Kidney epithelial cell (primary cell): ENCODE data around the gene ZBTB7B. TPM values are rescaled to one million over a fixed set of nuclear protein-coding genes. Genes with fewer than 3 reads are reported as not detected.
A peak's percentile ranks its signal among the peaks of the same experiment; 100 is the strongest.

ENCODE experiments used
- DNase-seq: peaks from one replicate; pipeline ENCODE4 v3.0.0-alpha.2; 2010; ENCODE audit warnings: low read depth
- H3K27me3 ChIP-seq: 2 replicates; pipeline ENCODE4 v1.6.0; 2011; ENCODE audit warnings: low read length; ENCODE audit not compliant: control insufficient read depth, insufficient read depth
- H3K36me3 ChIP-seq: 2 replicates; pipeline ENCODE4 v1.5.1; 2011; ENCODE audit warnings: low read length; ENCODE audit not compliant: control insufficient read depth, insufficient read depth
- H3K4me3 ChIP-seq: 2 replicates; pipeline ENCODE4 v1.5.1; 2011; ENCODE audit warnings: low read depth, mild to moderate bottlenecking, control low read depth, low read length
- CTCF ChIP-seq: IDR thresholded peaks from 2 replicates; pipeline ENCODE4 v1.5.1; 2011; ENCODE audit warnings: mild to moderate bottlenecking, moderate library complexity, low read length, control low read depth, inconsistent platforms; ENCODE audit not compliant: insufficient read depth, poor library complexity, severe bottlenecking
- total RNA-seq: library from RNA; depleted of rRNA; stranded (reverse); fragments of >200 nt; gene quantifications from 2 replicates; pipeline ENCODE4 v1.2.3, GENCODE V29; 2015

The ZBTB7B gene
- total RNA-seq, 1 donor from 2014 or later, result 28.0 TPM

- DNase-seq, result no peak
- Histone ChIP-seq H3K4me3 (peak overlapping the region; percentile 94), H3K36me3 (no peaks in the 10 kb centered on the region), H3K27me3 (no peaks in the 10 kb centered on the region)
- no peak for TF ChIP-seq CTCF
These were observed 694 bp downstream of the ZBTB7B start for GRCh38 chr1:155003227-155003765.

GRCh38 chr1:155003766-155004351 is 1.3 kb downstream of the ZBTB7B start:
- no peaks in the 10 kb centered on the region for H3K27me3 ChIP-seq
- no peak for TF ChIP-seq CTCF
- H3K36me3 ChIP-seq, result no peaks in the 10 kb centered on the region
- H3K4me3 ChIP-seq, result peak overlapping the region; percentile 94
- DNase-seq, result no peak

- peak overlapping the region; percentile 94 for H3K4me3 ChIP-seq
- DNase-seq, result no peak
- H3K36me3 ChIP-seq, result no peaks in the 10 kb centered on the region
- TF ChIP-seq CTCF, result no peak
- H3K27me3 ChIP-seq, result no peaks in the 10 kb centered on the region
These were observed 1.9 kb downstream of the ZBTB7B start for GRCh38 chr1:155004352-155005075.

GRCh38 chr1:155005076-155006011 is 2.7 kb downstream of the ZBTB7B start:
- no peak for DNase-seq
- no peak for TF ChIP-seq CTCF
- Histone ChIP-seq H3K36me3 (no peaks in the 10 kb centered on the region), H3K27me3 (no peaks in the 10 kb centered on the region), H3K4me3 (no peak overlapping the region)

GRCh38 chr1:155006601-155007101 is 4.0 kb downstream of the ZBTB7B start:
- Histone ChIP-seq H3K27me3 (no peaks in the 10 kb centered on the region), H3K4me3 (no peak overlapping the region), H3K36me3 (no peaks in the 10 kb centered on the region)
- no peak for TF ChIP-seq CTCF
- no peak for DNase-seq
